WTC11 (cell line): Measurements from ENCODE around the gene ZNF583. TPM values are rescaled to one million over a fixed set of nuclear protein-coding genes. Genes with fewer than 3 reads are reported as not detected.

Source experiments
- ATAC-seq: fragments of 200-7000 bp; cut with Tn5 transposase; 2 replicates; pipeline ENCODE4 v1.10.0; 2021; ENCODE audit warnings: mild to moderate bottlenecking, moderate library complexity
- CTCF ChIA-PET: fragments of 300-600 bp; sonication (Branson Sonifier 250); formaldehyde crosslinking; loops from one replicate; lab custom pipeline; 2021; ENCODE audit warnings: antibody characterized with exemption; lab: Charles Lee
- POLR2A ChIA-PET: fragments of 350-600 bp; sonication (Branson Sonifier 250); formaldehyde crosslinking; loops from one replicate; lab custom pipeline; 2021; ENCODE audit warnings: antibody characterized with exemption; lab: Charles Lee
- DNase-seq: peaks from one replicate; pipeline ENCODE4 v3.0.0; 2021; ENCODE audit warnings: low spot score
- H3K27ac Mint-ChIP-seq: 2 replicates; pipeline ENCODE4 v1.8.0; 2021; ENCODE audit warnings: mixed read lengths
- H3K27me3 Mint-ChIP-seq: 2 replicates; pipeline ENCODE4 v1.8.0; 2021; ENCODE audit warnings: low read depth, mild to moderate bottlenecking, moderate library complexity, mixed read lengths
- H3K36me3 Mint-ChIP-seq: 2 replicates; pipeline ENCODE4 v1.8.0; 2021; ENCODE audit warnings: mixed read lengths
- H3K4me1 Mint-ChIP-seq: 2 replicates; pipeline ENCODE4 v1.8.0; 2022; ENCODE audit warnings: mixed read lengths
- H3K4me3 Mint-ChIP-seq: 2 replicates; pipeline ENCODE4 v1.8.0; 2021; ENCODE audit warnings: mild to moderate bottlenecking, moderate library complexity, mixed read lengths
- H3K9me3 Mint-ChIP-seq: 2 replicates; pipeline ENCODE4 v1.8.0; 2021; ENCODE audit warnings: mixed read lengths
- ATF1 ChIP-seq: sonication (generic); formaldehyde crosslinking; IDR thresholded peaks from 2 replicates; pipeline ENCODE4 v1.8.1; 2023; ENCODE audit warnings: mild to moderate bottlenecking, moderate library complexity, missing genetic modification reagents
- ATF6 ChIP-seq: sonication (generic); formaldehyde crosslinking; IDR thresholded peaks from 2 replicates; pipeline ENCODE4 v1.8.1; 2023; ENCODE audit warnings: mild to moderate bottlenecking, missing genetic modification reagents
- CREM ChIP-seq: sonication (generic); formaldehyde crosslinking; IDR thresholded peaks from 2 replicates; pipeline ENCODE4 v1.8.1; 2022; ENCODE audit warnings: mild to moderate bottlenecking, missing genetic modification reagents, moderate library complexity
- E2F4 ChIP-seq: sonication (generic); formaldehyde crosslinking; IDR thresholded peaks from 2 replicates; pipeline ENCODE4 v1.8.1; 2022; ENCODE audit warnings: low read depth, mild to moderate bottlenecking, moderate library complexity, missing genetic modification reagents, borderline replicate concordance
- ELF4 ChIP-seq: sonication (generic); formaldehyde crosslinking; IDR thresholded peaks from 2 replicates; pipeline ENCODE4 v1.8.1; 2022; ENCODE audit warnings: low read depth, mild to moderate bottlenecking, moderate library complexity, missing genetic modification reagents
- EMX1 ChIP-seq: fragments of 250-450 bp; sonication (Bioruptor Pico); IDR thresholded peaks from 2 replicates; pipeline ENCODE4 v1.8.0; 2021; ENCODE audit warnings: mild to moderate bottlenecking
- ESRRA ChIP-seq: sonication (generic); formaldehyde crosslinking; IDR thresholded peaks from 2 replicates; pipeline ENCODE4 v1.8.1; 2022; ENCODE audit warnings: mild to moderate bottlenecking, missing genetic modification reagents, borderline replicate concordance
- ETV6 ChIP-seq: sonication (generic); formaldehyde crosslinking; IDR thresholded peaks from 2 replicates; pipeline ENCODE4 v1.8.1; 2022; ENCODE audit warnings: mild to moderate bottlenecking, missing genetic modification reagents
- FOXJ3 ChIP-seq: sonication (generic); formaldehyde crosslinking; IDR thresholded peaks from 2 replicates; pipeline ENCODE4 v1.9.0; 2021; ENCODE audit warnings: missing genetic modification reagents, mild to moderate bottlenecking, borderline replicate concordance
- GRHL2 ChIP-seq: fragments of 250-450 bp; sonication (Bioruptor Pico); IDR thresholded peaks from 2 replicates; pipeline ENCODE4 v1.8.0; 2022; ENCODE audit warnings: mild to moderate bottlenecking, moderate library complexity; ENCODE audit not compliant: insufficient replicate concordance, severe bottlenecking
- JAZF1 ChIP-seq: fragments of 250-450 bp; sonication (Bioruptor Pico); IDR thresholded peaks from 2 replicates; pipeline ENCODE4 v1.9.0; 2021; ENCODE audit warnings: moderate library complexity, mild to moderate bottlenecking, inconsistent platforms
- NFATC4 ChIP-seq: fragments of 250-450 bp; sonication (Bioruptor Pico); IDR thresholded peaks from 2 replicates; pipeline ENCODE4 v1.9.0; 2021; ENCODE audit warnings: mild to moderate bottlenecking
- PRDM15 ChIP-seq: sonication (generic); formaldehyde crosslinking; IDR thresholded peaks from 2 replicates; pipeline ENCODE4 v1.8.0; 2022; ENCODE audit warnings: missing genetic modification reagents
- ZBTB21 ChIP-seq: sonication (generic); formaldehyde crosslinking; IDR thresholded peaks from 2 replicates; pipeline ENCODE4 v1.8.1; 2023; ENCODE audit warnings: mild to moderate bottlenecking, missing genetic modification reagents, borderline replicate concordance
- ZNF121 ChIP-seq: sonication (generic); formaldehyde crosslinking; IDR thresholded peaks from 2 replicates; pipeline ENCODE4 v1.8.0; 2023; ENCODE audit warnings: missing genetic modification reagents
- ZNF423 ChIP-seq: fragments of 250-450 bp; sonication (Bioruptor Pico); IDR thresholded peaks from 2 replicates; pipeline ENCODE4 v2.1.2; 2022; ENCODE audit warnings: mild to moderate bottlenecking, moderate library complexity
- total RNA-seq: library from RNA; stranded (reverse); gene quantifications from 3 replicates; pipeline ENCODE4 v1.2.3, GENCODE V29; 2021
- TF ChIP-seq, protein P1 (sequence below): sonication (generic); formaldehyde crosslinking; IDR thresholded peaks from 2 replicates; pipeline ENCODE4 v1.8.0; 2023; ENCODE audit warnings: missing genetic modification reagents, mild to moderate bottlenecking, borderline replicate concordance
- TF ChIP-seq, protein P2 (sequence below): sonication (generic); formaldehyde crosslinking; conservative IDR thresholded peaks from 2 replicates; pipeline ENCODE4 v1.8.1; 2022; ENCODE audit warnings: mild to moderate bottlenecking, missing genetic modification reagents
- TF ChIP-seq, protein P3 (sequence below): fragments of 250-450 bp; sonication (Bioruptor Pico); IDR thresholded peaks from 2 replicates; pipeline ENCODE4 v2.1.2; 2022; ENCODE audit warnings: mild to moderate bottlenecking, moderate library complexity
- TF ChIP-seq, protein P4 (sequence below): sonication (generic); formaldehyde crosslinking; IDR thresholded peaks from 2 replicates; pipeline ENCODE4 v1.8.0; 2023; ENCODE audit warnings: missing genetic modification reagents
- TF ChIP-seq, protein P5 (sequence below): sonication (generic); formaldehyde crosslinking; IDR thresholded peaks from 2 replicates; pipeline ENCODE4 v1.8.1; 2023; ENCODE audit warnings: mild to moderate bottlenecking, missing genetic modification reagents, moderate library complexity

Gene ZNF583
- total RNA-seq, 1 experiment from 2014 or later = 2.3 TPM

DNA sequence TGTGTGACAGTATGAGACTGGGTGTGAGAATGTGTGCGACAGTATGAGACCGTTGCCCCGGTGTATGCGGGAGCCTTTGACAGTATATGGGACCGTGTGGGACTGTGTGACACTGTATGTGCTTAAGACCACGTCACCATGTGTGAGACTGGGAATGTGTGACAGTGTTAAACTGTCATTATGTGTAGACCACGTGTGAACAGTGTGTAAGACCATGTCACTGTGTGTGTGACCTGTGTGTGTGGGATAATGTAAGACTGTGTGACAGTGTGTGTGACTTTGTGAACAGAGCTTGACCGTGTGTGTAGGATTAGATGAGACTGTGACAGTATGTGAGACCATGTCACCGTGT lies 549 bp downstream of the ZNF583 start (continued):
- TF ChIP-seq, protein P1, sequence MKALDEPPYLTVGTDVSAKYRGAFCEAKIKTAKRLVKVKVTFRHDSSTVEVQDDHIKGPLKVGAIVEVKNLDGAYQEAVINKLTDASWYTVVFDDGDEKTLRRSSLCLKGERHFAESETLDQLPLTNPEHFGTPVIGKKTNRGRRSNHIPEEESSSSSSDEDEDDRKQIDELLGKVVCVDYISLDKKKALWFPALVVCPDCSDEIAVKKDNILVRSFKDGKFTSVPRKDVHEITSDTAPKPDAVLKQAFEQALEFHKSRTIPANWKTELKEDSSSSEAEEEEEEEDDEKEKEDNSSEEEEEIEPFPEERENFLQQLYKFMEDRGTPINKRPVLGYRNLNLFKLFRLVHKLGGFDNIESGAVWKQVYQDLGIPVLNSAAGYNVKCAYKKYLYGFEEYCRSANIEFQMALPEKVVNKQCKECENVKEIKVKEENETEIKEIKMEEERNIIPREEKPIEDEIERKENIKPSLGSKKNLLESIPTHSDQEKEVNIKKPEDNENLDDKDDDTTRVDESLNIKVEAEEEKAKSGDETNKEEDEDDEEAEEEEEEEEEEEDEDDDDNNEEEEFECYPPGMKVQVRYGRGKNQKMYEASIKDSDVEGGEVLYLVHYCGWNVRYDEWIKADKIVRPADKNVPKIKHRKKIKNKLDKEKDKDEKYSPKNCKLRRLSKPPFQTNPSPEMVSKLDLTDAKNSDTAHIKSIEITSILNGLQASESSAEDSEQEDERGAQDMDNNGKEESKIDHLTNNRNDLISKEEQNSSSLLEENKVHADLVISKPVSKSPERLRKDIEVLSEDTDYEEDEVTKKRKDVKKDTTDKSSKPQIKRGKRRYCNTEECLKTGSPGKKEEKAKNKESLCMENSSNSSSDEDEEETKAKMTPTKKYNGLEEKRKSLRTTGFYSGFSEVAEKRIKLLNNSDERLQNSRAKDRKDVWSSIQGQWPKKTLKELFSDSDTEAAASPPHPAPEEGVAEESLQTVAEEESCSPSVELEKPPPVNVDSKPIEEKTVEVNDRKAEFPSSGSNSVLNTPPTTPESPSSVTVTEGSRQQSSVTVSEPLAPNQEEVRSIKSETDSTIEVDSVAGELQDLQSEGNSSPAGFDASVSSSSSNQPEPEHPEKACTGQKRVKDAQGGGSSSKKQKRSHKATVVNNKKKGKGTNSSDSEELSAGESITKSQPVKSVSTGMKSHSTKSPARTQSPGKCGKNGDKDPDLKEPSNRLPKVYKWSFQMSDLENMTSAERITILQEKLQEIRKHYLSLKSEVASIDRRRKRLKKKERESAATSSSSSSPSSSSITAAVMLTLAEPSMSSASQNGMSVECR (CRISPR knock-in tag) = no peak
- TF ChIP-seq ELF4 = no peak
- no peak for TF ChIP-seq ATF1 (CRISPR knock-in tag)
- TF ChIP-seq ATF6 (CRISPR knock-in tag) = no peak
- TF ChIP-seq, protein P2, sequence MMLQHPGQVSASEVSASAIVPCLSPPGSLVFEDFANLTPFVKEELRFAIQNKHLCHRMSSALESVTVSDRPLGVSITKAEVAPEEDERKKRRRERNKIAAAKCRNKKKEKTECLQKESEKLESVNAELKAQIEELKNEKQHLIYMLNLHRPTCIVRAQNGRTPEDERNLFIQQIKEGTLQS (CRISPR knock-in tag) = no peak
- TF ChIP-seq JAZF1 = no peak
- TF ChIP-seq, protein P3, sequence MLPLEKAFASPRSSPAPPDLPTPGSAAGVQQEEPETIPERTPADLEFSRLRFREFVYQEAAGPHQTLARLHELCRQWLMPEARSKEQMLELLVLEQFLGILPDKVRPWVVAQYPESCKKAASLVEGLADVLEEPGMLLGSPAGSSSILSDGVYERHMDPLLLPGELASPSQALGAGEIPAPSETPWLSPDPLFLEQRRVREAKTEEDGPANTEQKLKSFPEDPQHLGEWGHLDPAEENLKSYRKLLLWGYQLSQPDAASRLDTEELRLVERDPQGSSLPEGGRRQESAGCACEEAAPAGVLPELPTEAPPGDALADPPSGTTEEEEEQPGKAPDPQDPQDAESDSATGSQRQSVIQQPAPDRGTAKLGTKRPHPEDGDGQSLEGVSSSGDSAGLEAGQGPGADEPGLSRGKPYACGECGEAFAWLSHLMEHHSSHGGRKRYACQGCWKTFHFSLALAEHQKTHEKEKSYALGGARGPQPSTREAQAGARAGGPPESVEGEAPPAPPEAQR (CRISPR knock-in tag) = no peak
- TF ChIP-seq, protein P4, sequence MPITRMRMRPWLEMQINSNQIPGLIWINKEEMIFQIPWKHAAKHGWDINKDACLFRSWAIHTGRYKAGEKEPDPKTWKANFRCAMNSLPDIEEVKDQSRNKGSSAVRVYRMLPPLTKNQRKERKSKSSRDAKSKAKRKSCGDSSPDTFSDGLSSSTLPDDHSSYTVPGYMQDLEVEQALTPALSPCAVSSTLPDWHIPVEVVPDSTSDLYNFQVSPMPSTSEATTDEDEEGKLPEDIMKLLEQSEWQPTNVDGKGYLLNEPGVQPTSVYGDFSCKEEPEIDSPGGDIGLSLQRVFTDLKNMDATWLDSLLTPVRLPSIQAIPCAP (CRISPR knock-in tag) = no peak
- no peak for TF ChIP-seq ESRRA
- TF ChIP-seq, all 79 proteins: peak for 0

- DNase-seq = no peak
- Mint-ChIP-seq H3K4me1 (peaks cover 25% of the 10 kb centered on the region), H3K27me3 (no peaks in the 10 kb centered on the region), H3K9me3 (peaks cover 58% of the 10 kb centered on the region), H3K27ac (no peak overlapping the region), H3K36me3 (peaks cover 52% of the 10 kb centered on the region), H3K4me3 (peak overlapping the region; percentile 90)
- POLR2A ChIA-PET = no interaction called here
- CTCF ChIA-PET = no interaction called here
- no peak for ATAC-seq
- TF ChIP-seq ZNF121 (CRISPR knock-in tag) (no peak), ESRRA (no peak), ZBTB21 (no peak), NFATC4 (CRISPR knock-in tag) (no peak), GRHL2 (no peak), ZNF423 (CRISPR knock-in tag) (no peak), FOXJ3 (no peak), EMX1 (CRISPR knock-in tag) (no peak), ETV6 (CRISPR knock-in tag) (no peak), PRDM15 (CRISPR knock-in tag) (no peak), E2F4 (no peak), CREM (no peak)
- TF ChIP-seq, protein P5, sequence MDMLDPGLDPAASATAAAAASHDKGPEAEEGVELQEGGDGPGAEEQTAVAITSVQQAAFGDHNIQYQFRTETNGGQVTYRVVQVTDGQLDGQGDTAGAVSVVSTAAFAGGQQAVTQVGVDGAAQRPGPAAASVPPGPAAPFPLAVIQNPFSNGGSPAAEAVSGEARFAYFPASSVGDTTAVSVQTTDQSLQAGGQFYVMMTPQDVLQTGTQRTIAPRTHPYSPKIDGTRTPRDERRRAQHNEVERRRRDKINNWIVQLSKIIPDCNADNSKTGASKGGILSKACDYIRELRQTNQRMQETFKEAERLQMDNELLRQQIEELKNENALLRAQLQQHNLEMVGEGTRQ (CRISPR knock-in tag) = no peak
- TF ChIP-seq, protein P3 (CRISPR knock-in tag) = no peak
These were observed 930 bp downstream of the ZNF583 start for GRCh38 chr19:56405062-56405461.
